CD4-positive, alpha-beta T cell treated with Interleukin-17A for 1 hour (primary cell): ENCODE measurements around the gene TNRC6C.
"Not testable (repeated sequence)": the region's sequence is repeated elsewhere in the genome, so short reads cannot be mapped to it uniquely, and the experiment has no call there.

Experiments
- DNase-seq: peaks from one replicate; pipeline ENCODE4 v3.0.0-alpha.2; 2020

Gene TNRC6C

DNA sequence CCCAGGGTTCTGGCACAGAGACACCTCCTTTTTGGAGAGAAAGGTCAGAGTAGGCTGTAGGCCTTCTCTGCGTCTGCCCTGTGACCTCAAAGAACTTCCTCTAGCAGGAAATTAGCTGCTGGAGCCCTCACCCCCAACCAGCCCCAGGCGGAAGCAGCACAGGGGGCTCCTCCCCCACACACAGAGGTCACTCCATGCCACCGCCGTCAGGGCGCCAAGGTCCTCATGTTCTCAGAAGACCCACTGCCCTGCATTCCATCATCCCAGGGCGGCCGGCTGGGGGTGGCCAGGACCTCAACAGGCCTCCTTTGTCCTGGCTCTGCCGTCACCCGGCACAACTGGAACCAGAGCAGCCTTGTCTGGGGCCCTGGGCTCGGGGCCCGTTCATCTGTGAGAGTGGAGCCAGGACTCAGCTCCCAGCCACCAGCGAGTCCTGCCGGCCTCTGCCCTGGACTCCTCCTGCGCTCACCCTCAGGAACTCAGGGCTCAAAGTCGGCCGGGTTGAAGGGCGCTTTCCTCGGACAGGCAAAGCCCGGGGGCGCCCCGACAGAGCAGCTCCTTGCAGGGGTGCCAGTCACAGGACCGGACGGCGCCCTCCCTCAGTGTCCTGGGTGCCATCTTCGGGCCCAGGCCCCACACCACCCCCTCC is 168.9 kb downstream of the TNRC6C start:
- peak; percentile 81 for DNase-seq

DNA sequence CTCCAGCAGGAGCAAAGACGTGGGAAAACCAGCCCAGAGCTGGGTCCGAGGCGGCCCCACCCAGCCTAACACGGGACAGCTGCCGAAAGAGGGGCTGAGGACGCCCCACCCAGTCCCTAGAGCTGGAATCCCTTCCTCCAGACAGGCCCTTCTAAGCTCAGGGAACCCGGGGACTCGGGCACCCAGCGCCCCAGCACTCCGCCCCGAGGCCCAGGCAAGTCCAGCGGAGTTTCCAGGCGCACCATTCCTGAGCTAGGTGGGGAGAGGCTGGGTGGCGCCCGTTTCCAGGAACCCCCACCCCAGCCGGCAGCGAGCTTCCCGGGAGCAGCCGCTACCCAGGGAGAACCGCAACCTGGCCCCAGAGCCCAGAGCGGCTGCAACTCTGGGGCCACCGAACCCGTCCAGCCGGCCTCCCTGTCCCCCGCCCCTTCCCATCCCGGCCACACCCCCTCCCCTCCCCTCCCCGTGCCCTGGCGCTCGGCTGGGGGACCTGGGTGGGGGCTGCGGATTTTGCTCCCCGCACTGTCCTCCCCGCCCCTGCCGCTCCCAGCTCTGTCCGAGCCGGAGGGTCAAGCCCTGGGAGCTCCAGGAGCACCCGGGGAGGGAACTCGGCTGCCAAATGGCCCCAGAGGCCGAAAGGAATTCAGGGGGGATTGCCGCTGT is 169.5 kb downstream of the TNRC6C start:
- no peak for DNase-seq

DNA sequence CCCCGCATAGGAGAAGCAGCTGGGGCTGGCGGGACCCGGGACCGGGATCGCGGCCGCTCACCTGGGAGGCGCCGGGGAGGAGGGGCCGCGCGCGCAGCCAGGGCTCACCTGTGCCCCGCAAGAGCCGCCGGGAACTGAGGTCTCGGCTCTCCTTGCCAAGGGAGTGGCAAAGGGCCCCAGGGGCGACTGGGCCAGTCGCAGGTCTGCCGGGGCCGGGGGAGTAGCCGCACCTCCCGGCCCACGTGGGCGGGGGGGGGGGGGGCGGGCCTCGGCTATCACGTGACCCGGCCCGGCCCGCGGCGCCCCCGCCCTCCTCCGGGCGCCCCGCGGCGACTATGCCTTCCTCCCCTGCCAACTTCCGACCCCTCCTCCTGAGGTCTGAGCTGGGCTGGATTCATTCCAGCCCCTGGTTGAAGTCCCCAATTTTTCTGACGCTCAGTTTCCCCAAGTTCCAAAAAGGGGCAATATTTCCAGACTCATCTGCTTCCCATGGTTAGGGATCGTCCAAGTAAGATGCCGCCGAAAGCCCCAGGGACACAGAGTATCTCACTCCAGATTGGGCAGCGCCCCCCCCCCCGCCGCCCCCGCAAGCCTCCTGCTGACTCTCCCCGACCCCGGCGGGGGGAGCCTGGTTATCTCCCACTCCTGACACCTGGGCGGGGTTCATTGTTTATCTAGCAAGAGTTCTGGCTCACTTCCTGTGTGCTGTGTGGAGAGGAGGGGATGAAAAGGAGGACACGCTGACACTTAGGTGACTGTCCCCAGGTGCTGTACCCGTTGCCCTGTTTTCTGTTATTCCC is 170.2 kb downstream of the TNRC6C start, which contains the start of gene TMC6:
TSS of gene TMC6 (minus strand) at position 205 of the 800 bp plus-strand sequence. CDS start 1,923 bp downstream, outside the sequence.
- peak; percentile 82 for DNase-seq

DNA sequence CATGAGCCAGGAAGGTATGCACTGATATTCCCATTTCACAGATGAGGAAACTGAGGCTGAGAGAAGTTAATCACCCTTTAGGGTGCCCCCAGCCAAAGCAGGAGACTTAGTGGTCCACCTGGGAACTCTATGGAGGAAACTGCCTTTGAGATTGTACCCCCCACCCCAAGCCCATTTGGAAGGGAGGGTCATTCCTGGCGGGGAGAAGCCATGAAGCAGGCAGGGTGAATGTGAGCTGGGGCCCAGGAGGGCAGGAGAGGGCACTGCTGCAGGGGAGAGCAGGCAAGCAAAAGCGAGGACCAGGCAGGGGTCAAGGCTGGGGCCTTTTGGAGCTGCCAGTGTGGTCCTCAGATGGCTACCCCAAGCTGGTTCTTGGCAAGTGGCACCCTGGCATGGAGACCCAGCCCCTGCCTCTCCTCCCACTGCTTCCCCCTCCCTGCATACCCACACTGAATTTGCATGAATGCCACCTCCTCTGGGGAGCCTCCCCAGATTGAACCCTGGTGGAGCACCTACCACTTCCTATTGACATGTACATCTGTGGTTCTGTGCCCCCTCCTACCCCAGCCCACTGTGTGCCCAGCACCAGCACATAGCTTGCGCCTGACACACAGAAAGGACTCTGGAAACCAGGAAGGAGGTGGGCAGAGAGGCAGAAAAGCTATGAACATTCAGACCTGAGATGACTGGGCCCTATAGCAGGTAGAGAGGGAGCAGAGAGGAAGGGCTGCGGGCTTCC is 171.0 kb downstream of the TNRC6C start:
- peak; percentile 62 for DNase-seq

DNA sequence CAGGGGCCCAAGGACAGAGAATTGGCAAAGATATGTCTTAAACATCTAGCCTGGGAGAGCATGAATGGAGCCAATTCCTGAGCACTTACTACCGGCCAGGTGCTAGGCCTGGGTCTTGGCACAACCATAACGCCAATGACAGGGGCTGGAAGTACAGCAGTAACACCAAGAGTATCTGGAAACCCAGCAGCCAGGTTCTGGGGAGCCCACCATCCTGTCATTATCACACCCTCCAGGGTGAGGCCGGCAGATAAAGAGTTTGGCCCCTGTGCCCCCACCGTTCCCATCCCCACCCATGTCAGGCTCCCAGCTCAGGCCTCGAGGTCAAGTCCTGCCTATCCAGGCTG is 171.6 kb downstream of the TNRC6C start:
- DNase-seq: no peak

DNA sequence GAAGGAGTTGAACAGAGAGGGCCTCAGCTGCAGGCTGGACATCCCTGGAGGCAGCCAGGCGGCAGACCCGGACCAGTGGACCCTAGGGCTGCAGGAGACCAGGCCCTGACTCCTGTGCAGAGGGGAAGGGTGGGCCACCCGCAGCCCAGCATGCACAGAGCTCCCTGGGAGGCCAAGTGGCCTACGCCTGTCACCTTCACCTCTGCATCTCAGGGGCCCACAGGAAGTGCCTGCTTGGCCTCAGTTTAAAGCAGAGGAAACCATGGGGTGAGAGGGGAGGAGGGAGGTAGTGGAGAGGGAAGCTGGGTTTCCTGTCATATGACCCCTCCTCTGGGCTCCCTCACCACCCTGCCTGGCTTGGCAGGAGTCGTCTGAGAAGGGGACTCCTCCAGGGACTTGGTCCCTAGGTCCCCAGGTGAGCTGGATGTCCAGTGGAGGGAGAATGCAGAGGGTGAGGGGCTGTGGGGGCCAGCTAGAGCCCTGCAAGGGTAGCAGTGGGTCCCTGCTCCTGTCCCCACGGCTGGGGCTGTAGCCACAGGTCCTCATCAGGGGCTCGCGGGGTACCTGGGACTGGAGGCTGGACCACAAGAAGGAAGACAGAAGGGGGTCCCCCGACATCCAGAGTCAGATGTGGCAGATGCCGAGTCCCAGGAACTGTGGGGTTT is 172.1 kb downstream of the TNRC6C start, which contains the start of gene TMC8:
TSS of gene TMC8 (plus strand) at position 335 of the 665 bp plus-strand sequence. CDS start 818 bp downstream, outside the sequence.
- peak; percentile 91 for DNase-seq

DNA sequence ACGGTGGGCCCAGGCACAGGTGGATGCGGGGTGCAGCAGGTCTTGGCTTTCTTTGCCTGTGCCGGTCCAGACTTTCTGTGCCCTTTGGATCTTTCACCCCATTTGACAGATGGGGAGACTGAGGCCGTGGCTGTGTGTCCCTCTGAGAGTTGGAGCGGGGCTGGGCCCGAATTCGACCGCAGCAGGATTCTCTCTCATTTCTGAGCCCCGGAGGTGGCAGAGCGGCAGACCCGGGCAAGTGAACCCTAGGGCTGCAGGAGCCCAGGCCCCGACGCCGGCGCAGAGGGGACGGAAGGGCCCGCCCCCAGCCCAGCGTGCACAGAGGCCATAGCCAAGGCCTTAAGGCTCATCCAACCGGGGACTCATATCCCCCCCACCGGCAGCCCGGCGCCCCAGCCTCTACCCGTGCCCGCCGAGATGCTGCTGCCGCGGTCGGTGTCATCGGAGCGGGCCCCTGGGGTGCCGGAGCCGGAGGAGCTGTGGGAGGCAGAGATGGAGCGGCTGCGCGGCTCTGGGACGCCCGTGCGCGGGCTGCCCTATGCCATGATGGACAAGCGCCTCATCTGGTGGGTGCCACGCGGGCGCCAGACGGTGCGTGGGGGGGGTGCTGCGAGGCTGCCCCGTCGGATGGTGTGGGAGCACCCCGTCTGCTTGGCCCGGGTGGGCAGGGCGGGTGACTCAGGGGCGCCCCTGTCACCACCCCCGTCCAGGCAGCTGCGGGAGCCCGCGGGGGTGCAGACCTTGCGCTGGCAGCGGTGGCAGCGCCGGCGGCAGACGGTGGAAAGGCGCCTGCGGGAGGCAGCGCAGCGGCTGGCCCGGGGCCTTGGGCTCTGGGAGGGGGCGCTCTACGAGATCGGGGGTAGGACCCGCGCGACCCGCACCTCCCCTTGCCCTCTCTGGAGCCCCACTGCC is 172.9 kb downstream of the TNRC6C start:
- no peak for DNase-seq

DNA sequence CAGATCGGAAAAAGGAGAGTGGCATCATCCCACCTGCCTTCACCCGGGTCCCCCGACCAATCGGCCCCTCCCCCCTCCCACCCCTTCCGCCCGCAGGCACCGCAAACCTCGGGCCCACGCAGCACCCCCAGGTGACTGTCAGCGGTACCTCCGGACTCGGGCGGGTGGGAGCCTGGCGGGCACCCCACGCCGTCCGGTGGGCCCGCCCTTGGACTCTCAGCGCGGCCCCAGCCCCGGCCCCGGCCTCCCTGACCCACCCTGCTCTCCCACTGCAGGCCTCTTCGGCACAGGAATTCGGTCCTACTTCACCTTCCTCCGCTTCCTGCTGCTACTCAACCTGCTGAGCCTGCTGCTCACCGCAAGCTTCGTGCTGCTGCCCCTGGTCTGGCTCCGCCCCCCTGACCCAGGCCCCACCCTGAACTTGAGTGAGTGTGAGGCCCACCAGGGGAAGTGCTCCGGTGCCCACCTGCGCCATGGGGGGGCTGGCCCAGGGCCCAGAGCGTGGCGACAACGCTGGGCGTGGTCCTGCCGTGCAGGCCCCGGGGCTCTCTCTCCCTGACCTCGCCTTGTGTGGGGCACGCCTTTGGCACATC is 173.7 kb downstream of the TNRC6C start:
- peak; percentile 82 for DNase-seq

DNA sequence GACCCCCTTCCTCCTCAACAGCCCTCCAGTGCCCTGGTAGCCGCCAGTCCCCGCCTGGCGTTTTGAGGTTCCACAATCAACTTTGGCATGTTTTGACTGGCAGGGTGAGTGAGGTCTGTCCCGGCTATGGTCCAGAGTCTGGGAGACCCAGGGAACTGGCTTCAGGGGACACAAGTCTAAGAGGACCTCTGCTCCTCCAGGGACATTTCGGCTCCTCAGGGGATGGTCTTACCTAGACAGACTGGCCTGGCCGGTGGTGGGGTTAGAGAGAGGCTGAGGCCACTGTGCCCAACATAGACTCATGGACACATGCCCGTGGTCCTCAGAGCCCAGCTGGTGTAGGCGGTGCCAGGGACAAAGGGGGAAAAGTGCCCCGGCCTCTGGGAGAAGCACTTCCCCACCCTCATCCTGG is 174.3 kb downstream of the TNRC6C start:
- no peak for DNase-seq

DNA sequence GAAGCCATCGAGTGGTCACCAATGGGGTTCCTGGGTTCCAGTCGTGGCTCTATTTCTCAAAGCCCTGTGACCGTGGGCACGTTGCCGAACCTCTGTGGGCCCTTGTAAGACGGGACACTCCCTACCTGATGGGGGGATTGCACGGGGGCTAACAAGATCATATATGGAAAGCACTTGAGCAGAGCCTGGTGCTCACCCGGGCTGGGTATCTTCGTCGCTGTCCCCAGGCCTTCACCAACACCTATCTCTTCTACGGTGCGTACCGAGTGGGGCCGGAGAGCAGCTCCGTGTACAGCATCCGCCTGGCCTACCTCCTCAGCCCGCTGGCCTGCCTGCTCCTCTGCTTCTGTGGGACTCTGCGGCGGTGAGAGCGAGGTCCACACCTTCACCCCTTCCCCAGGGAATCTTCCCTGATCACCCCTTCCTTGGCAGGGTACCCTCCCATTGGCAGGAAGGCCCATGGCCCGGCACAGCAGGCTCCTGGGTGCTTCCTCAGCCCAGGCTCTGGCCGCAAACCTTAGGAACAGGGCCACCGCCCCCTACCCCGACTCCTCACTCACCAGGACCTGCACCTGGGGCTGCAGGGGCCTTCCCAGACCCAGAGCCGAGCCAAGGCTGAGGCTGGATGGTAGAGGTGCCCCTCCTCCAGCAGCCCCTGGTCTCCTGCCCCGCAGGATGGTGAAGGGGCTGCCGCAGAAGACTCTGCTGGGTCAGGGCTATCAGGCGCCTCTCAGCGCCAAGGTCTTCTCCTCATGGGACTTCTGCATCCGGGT is 174.9 kb downstream of the TNRC6C start:
- no peak for DNase-seq

DNA sequence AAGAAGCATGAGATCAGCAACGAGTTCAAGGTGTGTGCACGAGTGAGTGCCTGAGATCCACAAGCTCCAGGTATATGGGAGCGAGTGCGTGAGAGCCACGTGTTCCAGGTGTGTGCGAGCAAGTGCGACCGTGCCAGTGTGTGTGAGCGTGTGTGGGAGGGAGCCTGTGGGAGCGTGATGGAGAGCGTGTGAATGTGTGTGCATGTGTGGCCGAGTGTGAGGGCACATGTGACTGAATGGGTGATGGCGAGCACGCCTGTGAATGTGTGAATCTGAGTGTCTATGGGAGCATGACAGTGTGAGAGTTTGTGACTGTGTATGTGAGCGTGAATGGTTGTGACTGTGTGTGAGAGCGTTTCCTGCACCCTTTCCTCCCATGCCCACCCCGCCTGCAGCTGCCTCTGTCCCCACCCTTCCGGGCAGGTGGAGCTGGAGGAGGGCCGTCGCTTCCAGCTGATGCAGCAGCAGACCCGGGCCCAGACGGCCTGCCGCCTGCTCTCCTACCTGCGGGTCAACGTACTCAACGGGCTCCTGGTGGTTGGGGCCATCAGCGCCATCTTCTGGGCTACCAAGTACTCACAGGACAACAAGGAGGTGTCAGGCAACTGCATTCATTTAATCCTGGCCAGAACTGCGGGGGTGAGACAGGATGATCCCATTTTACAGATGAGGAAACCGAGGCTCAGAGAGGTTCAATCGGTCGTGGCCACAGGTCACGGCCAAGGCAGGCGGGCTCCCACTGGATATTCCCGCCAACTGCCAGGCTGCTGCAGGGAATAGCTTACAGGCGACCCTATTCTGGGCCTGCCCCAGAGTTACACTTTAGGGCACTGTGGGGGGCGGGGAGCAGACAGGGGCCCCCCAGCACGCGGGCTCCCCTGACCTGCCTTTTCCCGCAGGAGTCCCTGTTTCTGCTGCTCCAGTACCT is 175.7 kb downstream of the TNRC6C start:
- peak; percentile 90 for DNase-seq

DNA sequence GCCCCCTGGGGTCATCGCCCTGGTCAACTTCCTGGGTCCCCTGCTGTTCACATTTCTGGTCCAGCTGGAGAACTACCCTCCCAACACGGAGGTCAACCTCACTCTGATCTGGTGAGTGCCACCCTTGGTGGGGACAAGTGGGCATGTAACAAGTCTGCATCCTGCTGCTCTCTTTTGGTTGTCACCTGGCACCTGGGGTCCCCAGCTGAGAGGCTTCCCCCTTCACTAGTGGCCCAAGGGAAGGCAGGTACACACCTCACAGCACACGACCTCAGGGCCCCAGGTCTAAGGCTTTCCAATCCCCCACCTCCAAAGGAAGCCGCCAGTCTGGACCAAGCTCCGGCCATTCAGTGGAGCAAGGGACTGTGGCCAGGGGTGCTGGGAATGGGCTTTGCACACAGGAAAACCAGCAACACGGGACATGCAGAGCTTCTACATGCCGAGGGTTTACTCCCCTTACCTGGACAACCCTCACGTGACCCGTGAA is 176.4 kb downstream of the TNRC6C start:
- DNase-seq: no peak

DNA sequence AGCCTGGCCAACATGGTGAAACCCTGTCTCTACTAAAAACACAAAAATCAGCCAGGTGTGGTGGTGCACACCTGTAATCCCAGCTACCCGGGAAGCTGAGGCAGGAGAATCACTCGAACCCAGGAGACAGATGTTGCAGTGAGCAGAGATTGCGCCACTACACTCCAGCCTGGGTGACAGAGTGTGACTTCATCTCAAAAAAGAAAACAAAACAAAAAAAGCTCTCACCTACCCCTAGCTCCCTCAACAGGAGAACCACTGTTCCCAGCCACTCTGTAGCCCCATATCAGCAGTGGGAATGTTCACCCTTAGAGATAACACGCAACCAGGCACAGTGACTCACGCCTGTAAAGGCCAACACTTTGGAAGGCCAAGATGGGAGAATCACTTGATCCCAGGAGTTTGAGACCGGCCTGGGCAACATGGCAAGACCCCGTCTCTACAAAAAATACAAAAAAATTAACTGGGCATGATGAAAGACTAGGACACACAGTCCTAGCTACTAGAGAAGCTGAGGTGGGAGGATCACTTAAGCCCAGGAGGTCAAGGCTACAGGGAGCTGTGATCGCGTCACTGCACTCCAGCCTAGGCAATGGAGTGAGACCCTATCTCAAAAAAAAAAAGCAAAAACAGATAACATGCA is 177.5 kb downstream of the TNRC6C start:
- no peak for DNase-seq

DNA sequence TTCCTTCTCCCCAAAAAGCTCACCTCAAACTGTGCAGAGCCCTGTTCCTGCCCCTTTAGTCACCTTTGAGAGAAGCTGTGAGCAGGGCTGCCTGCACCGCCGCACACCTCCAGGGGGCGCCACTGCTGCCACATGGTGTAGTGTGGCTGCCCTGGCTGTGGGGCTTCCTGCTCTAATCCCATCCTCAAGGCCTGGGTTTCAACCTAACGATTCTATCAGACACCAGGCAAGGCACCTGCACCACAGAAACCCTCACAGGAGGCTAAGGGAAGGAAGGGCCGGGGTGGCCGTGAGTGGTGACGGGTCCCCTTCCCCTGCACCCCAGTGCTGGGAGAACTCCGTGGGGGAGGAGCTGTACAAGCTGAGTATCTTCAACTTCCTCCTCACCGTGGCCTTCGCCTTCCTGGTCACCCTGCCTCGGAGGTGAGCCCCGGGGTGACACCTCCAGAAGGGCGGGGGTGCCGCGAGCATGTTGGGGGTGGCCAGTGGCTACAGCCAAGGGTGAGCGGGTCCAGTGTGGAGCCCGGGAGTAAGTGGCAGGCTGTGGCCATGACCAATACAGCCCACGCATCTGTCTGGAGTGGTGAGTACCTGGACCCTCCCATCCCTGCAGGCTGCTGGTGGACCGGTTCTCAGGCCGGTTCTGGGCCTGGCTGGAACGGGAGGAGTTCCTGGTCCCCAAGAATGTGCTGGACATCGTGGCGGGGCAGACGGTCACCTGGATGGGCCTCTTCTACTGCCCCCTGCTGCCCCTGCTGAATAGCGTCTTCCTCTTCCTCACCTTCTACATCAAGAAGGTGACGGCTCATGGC is 179.1 kb downstream of the TNRC6C start:
- DNase-seq: peak; percentile 50

DNA sequence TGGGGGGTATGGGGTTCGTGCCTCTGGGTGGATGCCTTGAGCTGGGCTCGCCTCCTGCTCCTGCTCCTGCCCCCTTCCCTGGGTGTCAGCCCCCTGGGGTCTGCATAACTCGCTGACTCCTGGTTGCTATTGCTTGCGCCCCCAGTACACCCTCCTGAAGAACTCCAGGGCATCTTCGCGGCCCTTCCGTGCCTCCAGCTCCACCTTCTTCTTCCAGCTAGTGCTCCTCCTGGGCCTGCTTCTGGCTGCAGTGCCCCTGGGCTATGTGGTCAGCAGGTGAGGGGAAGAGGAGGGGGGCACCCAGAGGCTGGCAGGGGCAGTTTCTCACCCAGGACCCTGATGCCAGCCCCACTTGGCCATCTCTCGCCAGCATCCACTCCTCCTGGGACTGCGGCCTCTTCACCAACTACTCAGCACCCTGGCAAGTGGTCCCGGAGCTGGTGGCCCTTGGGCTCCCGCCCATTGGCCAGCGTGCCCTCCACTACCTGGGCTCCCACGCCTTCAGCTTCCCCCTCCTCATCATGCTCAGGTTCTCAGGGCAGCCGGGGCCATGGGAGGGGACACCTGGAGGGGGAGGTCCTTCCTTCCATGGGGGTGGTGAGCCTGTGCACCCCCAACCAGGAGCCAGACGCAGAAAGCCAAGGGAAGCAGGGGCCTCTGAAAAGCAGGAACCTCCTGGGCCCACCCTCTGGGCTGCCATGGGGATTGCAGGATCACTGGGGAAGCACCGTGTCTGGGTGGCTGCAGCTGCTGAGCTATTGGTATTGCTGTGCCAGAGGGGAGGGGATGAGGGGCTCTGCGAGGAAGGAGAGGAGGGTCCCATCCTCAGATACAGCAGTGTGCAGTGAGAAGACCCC is 179.9 kb downstream of the TNRC6C start:
- DNase-seq: no peak

DNA sequence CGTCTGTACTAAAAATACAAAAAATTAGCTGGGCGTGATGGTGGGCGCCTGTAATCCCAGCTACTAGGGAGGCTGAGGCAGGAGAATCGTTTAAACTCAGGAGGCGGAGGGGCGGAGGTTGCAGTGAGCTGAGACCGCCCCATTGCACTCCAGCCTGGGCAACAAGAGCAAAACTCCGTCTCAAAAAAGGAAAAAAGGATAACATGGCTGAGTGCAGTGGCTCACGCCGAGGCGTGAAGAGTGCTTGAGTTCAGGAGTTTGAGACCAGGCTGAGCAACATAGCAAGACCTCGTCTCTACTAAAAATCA is 181.3 kb downstream of the TNRC6C start:
- DNase-seq: not testable (repeated sequence)
